ENCODE data around the gene TSSC4. TPM values are rescaled to one million over a fixed set of nuclear protein-coding genes. Genes with fewer than 3 reads are reported as not detected.

The TSSC4 gene
- total and polyA plus RNA-seq, 2 of the 13 experiments (the other 11 are each of a cell fraction or from before 2014, with no cell fraction given): 16.2 to 58.6 TPM

DNA sequence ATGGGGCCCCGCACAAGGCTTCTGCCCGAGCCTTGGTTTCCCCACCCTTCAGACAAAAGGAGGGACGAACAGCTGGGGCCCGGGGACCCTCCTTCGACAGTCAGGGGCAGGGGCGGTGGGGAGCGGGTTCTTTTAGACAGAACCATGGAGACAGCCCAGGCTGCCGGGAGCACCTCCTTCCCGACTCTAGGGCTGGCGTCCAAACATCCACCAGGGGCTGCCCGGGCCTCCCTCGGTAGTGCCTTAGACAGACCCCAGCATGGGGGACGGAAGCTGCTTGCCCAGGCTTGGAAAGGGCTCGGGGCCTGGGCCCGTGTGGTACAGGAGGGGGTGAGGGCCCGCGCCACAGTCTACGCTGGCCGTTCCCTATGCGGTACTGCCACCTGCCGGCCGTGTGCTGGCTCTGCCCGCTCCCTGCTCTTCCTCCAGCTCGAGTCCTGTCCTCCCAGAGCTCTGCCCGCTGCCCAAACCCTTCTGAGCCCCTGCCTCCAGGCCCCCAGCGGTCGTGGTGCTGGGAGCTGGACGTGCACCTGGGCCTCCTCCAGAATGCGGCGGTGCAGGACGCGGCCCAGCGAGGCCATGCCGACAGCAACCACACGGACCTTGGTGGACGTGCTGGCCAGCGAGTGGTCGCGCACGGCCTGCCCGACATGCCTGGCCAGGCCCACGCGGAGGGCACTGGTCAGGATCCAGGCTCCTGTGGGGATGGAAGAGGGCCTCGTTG lies 20.1 kb downstream of the TSSC4 start (continued):
- TF ChIP-seq, protein P1, sequence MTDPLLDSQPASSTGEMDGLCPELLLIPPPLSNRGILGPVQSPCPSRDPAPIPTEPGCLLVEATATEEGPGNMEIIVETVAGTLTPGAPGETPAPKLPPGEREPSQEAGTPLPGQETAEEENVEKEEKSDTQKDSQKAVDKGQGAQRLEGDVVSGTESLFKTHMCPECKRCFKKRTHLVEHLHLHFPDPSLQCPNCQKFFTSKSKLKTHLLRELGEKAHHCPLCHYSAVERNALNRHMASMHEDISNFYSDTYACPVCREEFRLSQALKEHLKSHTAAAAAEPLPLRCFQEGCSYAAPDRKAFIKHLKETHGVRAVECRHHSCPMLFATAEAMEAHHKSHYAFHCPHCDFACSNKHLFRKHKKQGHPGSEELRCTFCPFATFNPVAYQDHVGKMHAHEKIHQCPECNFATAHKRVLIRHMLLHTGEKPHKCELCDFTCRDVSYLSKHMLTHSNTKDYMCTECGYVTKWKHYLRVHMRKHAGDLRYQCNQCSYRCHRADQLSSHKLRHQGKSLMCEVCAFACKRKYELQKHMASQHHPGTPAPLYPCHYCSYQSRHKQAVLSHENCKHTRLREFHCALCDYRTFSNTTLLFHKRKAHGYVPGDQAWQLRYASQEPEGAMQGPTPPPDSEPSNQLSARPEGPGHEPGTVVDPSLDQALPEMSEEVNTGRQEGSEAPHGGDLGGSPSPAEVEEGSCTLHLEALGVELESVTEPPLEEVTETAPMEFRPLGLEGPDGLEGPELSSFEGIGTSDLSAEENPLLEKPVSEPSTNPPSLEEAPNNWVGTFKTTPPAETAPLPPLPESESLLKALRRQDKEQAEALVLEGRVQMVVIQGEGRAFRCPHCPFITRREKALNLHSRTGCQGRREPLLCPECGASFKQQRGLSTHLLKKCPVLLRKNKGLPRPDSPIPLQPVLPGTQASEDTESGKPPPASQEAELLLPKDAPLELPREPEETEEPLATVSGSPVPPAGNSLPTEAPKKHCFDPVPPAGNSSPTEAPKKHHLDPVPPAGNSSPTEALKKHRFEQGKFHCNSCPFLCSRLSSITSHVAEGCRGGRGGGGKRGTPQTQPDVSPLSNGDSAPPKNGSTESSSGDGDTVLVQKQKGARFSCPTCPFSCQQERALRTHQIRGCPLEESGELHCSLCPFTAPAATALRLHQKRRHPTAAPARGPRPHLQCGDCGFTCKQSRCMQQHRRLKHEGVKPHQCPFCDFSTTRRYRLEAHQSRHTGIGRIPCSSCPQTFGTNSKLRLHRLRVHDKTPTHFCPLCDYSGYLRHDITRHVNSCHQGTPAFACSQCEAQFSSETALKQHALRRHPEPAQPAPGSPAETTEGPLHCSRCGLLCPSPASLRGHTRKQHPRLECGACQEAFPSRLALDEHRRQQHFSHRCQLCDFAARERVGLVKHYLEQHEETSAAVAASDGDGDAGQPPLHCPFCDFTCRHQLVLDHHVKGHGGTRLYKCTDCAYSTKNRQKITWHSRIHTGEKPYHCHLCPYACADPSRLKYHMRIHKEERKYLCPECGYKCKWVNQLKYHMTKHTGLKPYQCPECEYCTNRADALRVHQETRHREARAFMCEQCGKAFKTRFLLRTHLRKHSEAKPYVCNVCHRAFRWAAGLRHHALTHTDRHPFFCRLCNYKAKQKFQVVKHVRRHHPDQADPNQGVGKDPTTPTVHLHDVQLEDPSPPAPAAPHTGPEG (CRISPR knock-in tag; IDR thresholded peaks at IDR 0.05): no peak
- TF ChIP-seq, protein P2, sequence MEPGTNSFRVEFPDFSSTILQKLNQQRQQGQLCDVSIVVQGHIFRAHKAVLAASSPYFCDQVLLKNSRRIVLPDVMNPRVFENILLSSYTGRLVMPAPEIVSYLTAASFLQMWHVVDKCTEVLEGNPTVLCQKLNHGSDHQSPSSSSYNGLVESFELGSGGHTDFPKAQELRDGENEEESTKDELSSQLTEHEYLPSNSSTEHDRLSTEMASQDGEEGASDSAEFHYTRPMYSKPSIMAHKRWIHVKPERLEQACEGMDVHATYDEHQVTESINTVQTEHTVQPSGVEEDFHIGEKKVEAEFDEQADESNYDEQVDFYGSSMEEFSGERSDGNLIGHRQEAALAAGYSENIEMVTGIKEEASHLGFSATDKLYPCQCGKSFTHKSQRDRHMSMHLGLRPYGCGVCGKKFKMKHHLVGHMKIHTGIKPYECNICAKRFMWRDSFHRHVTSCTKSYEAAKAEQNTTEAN (CRISPR knock-in tag; conservative IDR thresholded peaks at IDR 0.05): no peak
- TF ChIP-seq ZNF24 (IDR thresholded peaks at IDR 0.05) (no peak), ZBTB44 (CRISPR knock-in tag; IDR thresholded peaks at IDR 0.05) (no peak), EHMT2 (IDR thresholded peaks at IDR 0.05; ENCODE audit: borderline replicate concordance, low read depth, low read length) (no peak), CENPX (CRISPR knock-in tag; IDR thresholded peaks at IDR 0.05) (no peak), HOXD1 (CRISPR knock-in tag; IDR thresholded peaks at IDR 0.05) (0 out of 2 replicates have a peak, but pooled peaks have one; percentile 42), SP2 (CRISPR knock-in tag; IDR thresholded peaks at IDR 0.05) (no peak; the same call in 1 of the 2 replicates), CHD4 (IDR thresholded peaks at IDR 0.05; ENCODE audit: borderline replicate concordance, low read length) (no peak), PBX2 (CRISPR knock-in tag; IDR thresholded peaks at IDR 0.05) (no peak), NFKB2 (CRISPR knock-in tag; IDR thresholded peaks at IDR 0.05; ENCODE audit: borderline replicate concordance) (no peak), PCBP2 (optimal IDR thresholded peaks at IDR 0.05; ENCODE audit: low read depth, low read length, poor library complexity, severe bottlenecking) (no peak), ZNF713 (CRISPR knock-in tag; IDR thresholded peaks at IDR 0.05) (no peak), HDAC1 (CRISPR knock-in tag; IDR thresholded peaks at IDR 0.05) (no peak), JDP2 (CRISPR knock-in tag; IDR thresholded peaks at IDR 0.05; ENCODE audit: borderline replicate concordance) (no peak), POLR2G (IDR thresholded peaks at IDR 0.05; ENCODE audit: low read depth, low read length) (no peak), ZZZ3 (CRISPR knock-in tag; IDR thresholded peaks at IDR 0.05; ENCODE audit: borderline replicate concordance) (no peak; the same call in 1 of the 2 replicates), POLR2AphosphoS5 (IDR thresholded peaks at IDR 0.05; ENCODE audit: low read depth, low read length) (no peak), ZNF644 (CRISPR knock-in tag; IDR thresholded peaks at IDR 0.05; ENCODE audit: low read depth) (no peak)
- TF ChIP-seq, protein P3, sequence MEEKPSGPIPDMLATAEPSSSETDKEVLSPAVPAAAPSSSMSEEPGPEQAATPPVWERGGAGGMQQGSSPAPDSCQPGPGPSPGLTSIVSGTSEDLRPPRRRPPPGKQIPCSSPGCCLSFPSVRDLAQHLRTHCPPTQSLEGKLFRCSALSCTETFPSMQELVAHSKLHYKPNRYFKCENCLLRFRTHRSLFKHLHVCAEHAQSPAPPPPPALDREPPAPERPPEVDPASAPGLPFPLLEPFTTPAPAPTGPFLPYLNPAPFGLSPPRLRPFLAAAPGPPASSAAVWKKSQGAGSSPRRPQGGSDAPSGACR (CRISPR knock-in tag; IDR thresholded peaks at IDR 0.05): no peak

Measured in HepG2 (cell line).